HG02852 (cell line): Measurements from ENCODE around the gene PCIF1.
"Not testable (repeated sequence)": the region's sequence is repeated elsewhere in the genome, so short reads cannot be mapped to it uniquely, and the experiment has no call there.

Experiments used
- ATAC-seq: cut with Tn5 transposase; IDR thresholded peaks from one replicate; pipeline ENCODE4 v1.9.1; 2021; ENCODE audit warnings: mild to moderate bottlenecking, moderate library complexity; ENCODE audit not compliant: unreplicated experiment

PCIF1 gene

DNA sequence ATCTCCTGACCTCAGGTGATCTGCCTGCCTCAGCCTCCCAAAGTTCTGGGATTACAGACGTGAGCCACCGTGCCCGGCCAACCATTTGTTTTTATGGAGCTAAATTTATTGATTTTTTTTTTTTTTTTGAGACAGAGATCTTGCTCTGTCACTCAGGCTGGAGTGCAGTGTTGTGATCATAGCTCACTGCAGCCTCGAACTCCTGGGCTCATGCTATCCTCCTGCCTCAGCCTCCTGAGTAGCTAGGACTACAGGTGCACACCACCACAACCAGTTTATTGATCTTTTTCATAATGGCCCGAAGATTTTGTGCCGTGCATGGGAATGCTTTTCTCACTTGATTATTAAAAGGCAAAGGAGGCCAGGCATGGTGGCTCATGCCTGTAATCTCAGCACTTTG is 54.3 kb downstream of the PCIF1 start:
- ATAC-seq = not testable (repeated sequence)

DNA sequence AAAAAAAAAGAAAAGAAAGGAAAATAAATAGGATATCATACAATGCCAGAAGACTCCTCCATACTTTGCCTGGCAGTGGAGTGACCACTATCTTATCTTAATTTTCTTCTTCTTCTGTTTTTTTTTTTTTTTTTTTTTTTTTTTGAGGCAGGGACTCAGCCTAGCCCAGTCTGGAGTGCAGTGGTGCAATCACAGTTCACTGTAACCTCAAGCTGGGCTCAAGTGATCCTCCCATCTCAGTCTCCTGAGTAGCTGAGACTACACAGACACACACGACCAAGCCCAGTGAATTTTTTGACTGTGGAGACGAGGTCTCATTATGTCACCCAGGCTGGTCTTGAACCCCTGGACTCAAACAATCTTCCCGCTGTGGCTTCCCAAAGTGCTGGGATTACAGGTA is 57.1 kb downstream of the PCIF1 start:
- no peak for ATAC-seq

DNA sequence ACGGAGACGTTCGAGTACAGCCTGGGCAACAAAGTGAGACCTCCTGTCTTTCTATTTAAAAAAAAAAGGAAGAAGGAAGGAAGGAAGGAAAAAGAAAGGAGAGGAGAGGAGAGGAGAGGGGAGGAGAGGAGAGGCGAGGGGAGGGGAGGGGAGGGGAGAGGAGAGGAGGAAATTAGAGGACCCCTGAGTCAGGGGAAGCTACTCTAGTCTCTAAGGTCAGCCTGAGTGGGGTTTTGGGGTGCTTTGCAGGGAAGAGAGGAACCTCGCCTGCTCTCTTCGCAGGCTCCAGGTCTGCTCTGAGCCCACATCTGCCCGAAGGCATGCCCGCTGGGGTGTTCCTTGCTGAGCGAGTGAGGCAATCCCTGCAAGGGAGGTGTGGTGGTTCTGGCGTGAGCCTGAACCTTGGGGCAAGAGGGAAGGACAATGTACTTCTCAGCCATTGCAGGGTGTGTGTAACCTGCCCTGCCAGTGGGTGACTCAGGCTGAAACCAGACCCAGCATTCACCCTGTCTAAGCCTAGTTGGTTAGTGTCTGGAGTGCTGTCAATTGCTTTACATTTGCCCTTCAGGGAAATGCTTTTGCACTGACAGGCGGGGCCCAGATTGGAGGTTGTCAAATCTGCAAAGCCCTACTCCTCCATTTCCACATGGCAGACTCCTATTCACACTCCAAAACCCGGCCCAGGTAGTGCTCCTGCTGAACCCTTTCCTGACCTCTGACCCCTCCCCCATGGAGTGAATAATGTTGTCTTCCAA is 58.9 kb downstream of the PCIF1 start:
- no peak for ATAC-seq

DNA sequence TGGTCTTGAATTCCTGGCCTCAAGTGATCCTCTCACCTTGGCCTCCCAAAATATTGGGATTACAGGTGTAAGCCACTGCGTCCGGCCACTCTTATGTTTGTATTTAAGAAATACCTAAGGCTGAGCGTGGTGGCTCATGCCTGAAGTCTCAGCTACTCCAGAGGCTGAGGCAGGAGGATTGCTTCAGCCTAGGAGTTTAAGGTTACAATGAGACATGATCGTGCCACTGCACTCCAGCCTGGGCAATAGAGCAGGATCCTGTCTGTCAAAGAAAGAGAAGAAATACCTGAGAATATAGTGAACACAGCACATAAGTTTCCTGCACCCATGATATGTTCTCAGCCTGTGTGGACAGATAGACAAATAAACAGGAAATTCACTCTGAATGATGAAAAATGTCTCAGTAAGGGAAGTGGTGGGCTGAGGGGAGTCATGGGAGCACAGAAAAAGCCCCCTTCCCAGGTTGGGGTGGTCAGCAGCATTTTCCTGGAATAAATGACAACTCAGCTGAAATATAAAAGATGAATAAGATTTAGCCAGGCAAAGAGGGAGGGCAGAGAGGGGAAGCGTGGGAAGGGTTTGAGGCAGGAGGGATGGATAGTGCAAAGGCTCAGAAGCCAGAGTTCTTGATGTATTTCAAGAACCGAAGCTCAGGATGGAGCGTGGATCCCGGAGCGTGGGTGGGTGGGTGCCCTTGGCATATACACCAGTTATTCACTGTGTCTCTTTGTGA is 60.4 kb downstream of the PCIF1 start:
- no peak for ATAC-seq

DNA sequence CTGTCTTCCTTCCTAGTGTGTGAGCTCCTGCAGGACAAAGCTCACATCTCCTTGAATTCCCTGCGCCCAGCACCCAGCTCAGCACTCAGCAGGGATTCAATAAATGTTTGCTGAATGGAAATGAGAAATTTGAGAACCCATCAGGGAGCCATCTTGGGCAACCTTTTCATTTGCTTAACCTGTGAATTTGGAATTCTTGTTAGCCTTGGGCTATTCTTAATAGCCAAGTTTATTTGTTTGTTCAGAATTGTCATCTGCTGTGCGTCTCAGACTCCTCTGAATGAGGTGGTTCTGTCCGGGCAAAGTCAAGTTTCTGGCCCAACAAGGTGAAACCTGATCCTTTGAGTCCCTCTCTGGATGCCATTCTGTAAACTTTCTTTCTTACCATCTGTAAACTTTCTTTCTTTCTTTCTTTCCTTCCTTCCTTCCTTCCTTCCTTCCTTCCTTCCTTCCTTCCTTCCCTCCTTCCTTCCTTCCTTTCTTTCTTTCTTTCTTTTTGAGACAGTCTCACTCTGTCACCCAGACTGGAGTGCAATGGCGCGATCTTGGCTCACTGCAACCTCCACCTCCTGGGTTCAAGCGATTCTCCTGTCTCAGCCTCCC is 61.1 kb downstream of the PCIF1 start:
- ATAC-seq = not testable (repeated sequence)

DNA sequence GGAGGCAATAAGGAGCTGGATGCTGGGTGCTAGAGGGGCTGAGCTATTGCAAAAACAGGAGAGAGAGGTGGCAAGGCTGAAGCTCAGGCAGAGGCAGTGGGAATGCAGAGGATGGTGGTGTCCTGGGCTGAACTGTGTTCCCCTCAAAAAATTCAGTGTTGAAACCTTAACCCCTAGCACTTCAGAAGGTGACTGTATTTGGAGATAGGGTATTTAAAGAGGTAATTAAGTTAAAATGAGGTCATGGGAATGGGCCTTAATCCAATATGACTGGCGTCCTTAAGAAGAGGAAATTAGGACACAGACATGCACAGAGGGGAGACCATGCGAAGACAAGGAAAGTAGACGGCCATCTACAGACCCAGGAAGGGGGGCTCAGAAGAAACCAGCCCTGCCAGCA is 62.7 kb downstream of the PCIF1 start:
- ATAC-seq = no peak
